Choroid plexus epithelial cell (primary cell): ENCODE results near the gene COL11A2.
A peak's percentile ranks its signal among the peaks of the same experiment; 100 is the strongest.

Experiments used
- DNase-seq: peaks from one replicate; pipeline ENCODE4 v3.0.0-alpha.2; 2010; ENCODE audit warnings: low read depth
- H3K4me3 ChIP-seq: 2 replicates; pipeline ENCODE4 v1.5.1; 2011; ENCODE audit warnings: low read depth, mild to moderate bottlenecking, control low read depth, low read length, moderate library complexity
- TF ChIP-seq, protein P1 (sequence below): conservative IDR thresholded peaks from 2 replicates; pipeline ENCODE4 v1.5.1; 2011; ENCODE audit warnings: low read depth, mild to moderate bottlenecking, control low read depth, inconsistent platforms, low read length, moderate library complexity

COL11A2 gene

DNA sequence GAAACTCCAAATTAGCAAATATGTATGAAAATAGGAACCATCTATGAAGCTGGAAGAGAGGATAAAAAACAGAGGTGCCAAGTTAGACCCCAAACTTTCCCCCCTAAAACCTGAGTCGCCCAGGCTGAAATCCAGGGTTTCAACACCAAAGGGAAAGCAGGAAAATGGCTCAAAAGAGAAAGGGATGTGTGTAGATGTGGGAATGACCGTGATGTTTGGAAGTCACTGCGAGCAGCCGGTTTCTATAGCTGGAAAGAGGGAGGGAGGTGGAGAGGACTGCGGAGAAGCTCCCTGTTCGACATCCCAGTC is 20.5 kb upstream of the COL11A2 start:
- peak; percentile 28 for DNase-seq
- TF ChIP-seq, protein P1, sequence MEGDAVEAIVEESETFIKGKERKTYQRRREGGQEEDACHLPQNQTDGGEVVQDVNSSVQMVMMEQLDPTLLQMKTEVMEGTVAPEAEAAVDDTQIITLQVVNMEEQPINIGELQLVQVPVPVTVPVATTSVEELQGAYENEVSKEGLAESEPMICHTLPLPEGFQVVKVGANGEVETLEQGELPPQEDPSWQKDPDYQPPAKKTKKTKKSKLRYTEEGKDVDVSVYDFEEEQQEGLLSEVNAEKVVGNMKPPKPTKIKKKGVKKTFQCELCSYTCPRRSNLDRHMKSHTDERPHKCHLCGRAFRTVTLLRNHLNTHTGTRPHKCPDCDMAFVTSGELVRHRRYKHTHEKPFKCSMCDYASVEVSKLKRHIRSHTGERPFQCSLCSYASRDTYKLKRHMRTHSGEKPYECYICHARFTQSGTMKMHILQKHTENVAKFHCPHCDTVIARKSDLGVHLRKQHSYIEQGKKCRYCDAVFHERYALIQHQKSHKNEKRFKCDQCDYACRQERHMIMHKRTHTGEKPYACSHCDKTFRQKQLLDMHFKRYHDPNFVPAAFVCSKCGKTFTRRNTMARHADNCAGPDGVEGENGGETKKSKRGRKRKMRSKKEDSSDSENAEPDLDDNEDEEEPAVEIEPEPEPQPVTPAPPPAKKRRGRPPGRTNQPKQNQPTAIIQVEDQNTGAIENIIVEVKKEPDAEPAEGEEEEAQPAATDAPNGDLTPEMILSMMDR, result no peak
- peak overlapping the region; percentile 60 for H3K4me3 ChIP-seq

DNA sequence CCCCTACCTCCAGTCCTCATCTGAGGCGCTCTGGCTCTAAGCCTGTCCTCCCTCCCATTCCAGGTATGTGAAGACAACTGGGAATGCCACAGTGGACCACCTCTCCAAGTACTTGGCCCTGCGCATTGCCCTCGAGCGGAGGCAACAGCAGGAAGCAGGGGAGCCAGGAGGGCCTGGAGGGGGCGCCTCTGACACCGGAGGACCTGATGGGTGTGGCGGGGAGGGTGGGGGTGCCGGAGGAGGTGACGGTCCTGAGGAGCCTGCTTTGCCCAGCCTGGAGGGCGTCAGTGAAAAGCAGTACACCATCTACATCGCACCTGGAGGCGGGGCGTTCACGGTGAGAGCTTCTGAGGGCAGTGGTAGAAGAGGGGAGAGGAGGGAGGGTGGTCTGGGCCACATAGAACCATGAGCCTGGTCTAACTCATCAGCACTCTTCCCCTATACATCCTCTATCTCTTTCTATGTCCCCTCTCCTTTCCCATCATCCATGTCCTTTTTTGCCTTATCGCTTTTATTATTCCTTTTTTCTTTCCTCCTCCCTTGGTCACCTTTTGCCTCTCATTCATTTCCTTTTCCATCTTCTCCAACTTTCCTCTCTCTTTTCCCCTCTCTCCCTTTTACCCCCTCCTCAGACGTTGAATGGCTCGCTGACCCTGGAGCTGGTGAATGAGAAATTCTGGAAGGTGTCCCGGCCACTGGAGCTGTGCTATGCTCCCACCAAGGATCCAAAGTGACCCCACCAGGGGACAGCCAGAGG is 19.6 kb upstream of the COL11A2 start:
- no peak overlapping the region for H3K4me3 ChIP-seq
- TF ChIP-seq, protein P1, result peak; percentile 2
- DNase-seq, result no peak

DNA sequence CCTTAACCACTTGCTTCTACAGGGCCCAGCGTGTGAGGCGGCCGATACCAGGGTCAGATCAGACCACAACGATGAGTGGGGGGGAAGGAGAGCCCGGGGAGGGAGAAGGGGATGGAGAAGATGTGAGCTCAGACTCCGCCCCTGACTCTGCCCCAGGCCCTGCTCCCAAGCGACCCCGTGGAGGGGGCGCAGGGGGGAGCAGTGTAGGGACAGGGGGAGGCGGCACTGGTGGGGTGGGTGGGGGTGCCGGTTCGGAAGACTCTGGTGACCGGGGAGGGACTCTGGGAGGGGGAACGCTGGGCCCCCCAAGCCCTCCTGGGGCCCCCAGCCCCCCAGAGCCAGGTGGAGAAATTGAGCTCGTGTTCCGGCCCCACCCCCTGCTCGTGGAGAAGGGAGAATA is 18.9 kb upstream of the COL11A2 start:
- no peak for DNase-seq
- H3K4me3 ChIP-seq, result no peak overlapping the region
- TF ChIP-seq, protein P1, result no peak

DNA sequence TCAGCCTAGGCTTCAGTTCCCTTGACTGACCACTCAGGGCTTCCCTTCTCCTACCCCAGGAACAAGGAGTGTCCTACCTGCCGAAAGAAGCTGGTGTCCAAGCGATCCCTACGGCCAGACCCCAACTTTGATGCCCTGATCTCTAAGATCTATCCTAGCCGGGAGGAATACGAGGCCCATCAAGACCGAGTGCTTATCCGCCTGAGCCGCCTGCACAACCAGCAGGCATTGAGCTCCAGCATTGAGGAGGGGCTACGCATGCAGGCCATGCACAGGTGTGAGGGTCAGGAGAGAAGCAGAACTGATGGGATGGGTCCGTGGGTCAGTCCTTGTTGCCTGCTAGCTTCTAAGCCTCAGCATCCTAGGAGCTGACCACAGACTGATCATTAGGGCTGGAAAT is 17.6 kb upstream of the COL11A2 start:
- no peak overlapping the region for H3K4me3 ChIP-seq
- no peak for DNase-seq
- TF ChIP-seq, protein P1, result no peak

DNA sequence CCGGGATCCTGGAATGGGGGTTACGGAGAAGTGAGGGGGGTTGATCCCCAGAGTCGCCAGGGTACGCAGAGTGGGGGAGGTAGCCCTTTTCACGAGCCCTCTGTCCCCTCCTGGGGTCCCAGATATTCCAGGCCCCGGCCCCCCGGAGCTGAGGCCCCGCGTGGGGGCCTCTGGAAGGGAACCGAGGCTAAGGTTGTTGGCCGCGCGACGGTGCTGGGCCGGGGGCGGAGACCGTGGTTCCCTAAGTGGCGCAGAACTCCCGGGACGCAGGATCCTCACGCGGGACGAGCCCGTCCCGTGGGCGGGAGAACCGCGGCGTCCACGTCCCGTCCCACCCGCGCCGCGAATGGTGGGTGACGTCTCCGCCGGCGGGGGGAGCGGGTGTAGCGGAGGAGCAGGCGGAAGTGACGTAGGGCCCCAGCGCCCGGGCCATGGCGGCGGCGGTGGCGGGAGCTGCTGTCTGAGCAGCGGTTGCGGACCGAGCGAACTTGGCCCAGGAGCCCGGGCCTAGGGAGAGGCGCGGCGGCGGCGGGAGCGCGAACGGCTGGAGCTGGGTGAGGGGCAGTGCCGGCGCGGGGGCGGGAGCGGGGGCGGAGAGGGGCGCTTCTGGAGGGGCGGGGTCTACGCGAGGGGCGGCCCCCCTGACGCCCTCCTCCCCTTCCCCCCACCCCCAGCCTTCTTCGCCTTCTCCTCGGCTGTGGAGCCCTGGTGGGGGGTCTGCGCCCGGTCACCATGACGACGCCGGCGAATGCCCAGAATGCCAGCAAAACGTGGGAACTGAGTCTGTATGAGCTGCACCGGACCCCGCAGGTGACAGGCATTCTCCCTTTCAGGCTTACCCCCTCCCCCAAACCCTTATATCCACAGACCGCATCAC is 16.1 kb upstream of the COL11A2 start, which contains the start of gene RING1:
Gene RING1 (plus strand): TSS at position 410 of the 877 bp plus-strand sequence. CDS start 323 bp downstream, at position 733.
- peak; percentile 75 for DNase-seq
- peak within 1 kb of the TSS; percentile 87 for H3K4me3 ChIP-seq
- TF ChIP-seq, protein P1, result no peak

DNA sequence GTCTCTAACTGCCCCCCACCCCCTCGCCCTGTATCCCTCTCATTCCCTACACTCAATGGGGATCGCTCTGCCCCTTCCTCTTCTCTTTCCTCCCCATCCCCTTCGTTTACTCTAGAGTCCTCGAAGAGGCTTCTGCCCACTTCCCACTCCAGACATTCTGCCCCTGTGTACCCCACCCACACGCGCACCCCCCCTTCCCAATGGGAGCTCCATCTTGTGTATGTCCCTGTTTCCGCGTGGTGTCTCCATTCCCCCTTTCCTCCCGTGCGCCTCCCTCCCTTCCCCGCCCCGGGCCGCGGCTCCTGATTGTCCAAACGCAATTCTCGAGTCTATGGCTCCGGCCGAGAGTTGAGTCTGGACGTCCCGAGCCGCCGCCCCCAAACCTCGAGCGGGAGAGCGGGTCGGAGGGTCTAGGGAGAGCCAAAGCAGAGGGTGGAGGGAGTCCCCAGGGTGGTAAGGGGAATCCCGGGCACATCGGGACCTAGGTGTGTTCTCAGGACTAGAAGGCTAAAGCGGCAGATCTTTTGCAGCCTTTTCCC is 15.4 kb upstream of the COL11A2 start:
- TF ChIP-seq, protein P1, result no peak
- H3K4me3 ChIP-seq, result peak overlapping the region; percentile 87
- peak; percentile 52 for DNase-seq
